GM20000 (cell line): ENCODE data around the gene FBLN1.
"Not testable (repeated sequence)": the region's sequence is repeated elsewhere in the genome, so short reads cannot be mapped to it uniquely, and the experiment has no call there.

Experiments
- DNase-seq: peaks from one replicate; pipeline ENCODE4 v3.0.0; 2012; ENCODE audit warnings: low spot score
- TF ChIP-seq, protein P1 (sequence below): IDR thresholded peaks from 2 replicates; pipeline ENCODE4 v1.5.1; 2012; ENCODE audit warnings: mild to moderate bottlenecking, control low read depth; ENCODE audit errors: extremely low read depth, missing control alignments

The FBLN1 gene

GRCh38 chr22:45484742-45485141 lies 17.9 kb upstream of the FBLN1 start:
- TF ChIP-seq, protein P1, sequence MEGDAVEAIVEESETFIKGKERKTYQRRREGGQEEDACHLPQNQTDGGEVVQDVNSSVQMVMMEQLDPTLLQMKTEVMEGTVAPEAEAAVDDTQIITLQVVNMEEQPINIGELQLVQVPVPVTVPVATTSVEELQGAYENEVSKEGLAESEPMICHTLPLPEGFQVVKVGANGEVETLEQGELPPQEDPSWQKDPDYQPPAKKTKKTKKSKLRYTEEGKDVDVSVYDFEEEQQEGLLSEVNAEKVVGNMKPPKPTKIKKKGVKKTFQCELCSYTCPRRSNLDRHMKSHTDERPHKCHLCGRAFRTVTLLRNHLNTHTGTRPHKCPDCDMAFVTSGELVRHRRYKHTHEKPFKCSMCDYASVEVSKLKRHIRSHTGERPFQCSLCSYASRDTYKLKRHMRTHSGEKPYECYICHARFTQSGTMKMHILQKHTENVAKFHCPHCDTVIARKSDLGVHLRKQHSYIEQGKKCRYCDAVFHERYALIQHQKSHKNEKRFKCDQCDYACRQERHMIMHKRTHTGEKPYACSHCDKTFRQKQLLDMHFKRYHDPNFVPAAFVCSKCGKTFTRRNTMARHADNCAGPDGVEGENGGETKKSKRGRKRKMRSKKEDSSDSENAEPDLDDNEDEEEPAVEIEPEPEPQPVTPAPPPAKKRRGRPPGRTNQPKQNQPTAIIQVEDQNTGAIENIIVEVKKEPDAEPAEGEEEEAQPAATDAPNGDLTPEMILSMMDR = no peak
- no peak for DNase-seq

DNA sequence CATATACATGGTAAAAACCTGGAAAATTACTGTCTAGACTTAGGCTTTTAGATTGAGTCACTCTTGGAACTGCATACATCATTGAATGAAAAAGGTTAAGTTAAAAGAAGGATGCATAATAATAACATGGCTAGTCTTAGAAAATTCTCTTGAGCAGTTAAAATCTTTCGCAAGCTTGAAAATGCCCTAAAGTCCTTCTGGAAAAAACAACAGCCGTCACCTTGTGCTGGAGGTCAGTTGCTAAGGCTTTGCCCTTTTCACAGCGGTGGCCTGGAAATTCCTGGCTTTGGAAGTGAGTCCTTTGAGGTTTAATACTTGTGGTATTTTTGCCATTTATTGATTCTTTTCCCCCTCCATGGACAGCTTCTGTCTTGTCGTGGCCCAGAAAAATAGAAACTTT lies 17.4 kb upstream of the FBLN1 start:
- TF ChIP-seq, protein P1 = no peak
- no peak for DNase-seq

DNA sequence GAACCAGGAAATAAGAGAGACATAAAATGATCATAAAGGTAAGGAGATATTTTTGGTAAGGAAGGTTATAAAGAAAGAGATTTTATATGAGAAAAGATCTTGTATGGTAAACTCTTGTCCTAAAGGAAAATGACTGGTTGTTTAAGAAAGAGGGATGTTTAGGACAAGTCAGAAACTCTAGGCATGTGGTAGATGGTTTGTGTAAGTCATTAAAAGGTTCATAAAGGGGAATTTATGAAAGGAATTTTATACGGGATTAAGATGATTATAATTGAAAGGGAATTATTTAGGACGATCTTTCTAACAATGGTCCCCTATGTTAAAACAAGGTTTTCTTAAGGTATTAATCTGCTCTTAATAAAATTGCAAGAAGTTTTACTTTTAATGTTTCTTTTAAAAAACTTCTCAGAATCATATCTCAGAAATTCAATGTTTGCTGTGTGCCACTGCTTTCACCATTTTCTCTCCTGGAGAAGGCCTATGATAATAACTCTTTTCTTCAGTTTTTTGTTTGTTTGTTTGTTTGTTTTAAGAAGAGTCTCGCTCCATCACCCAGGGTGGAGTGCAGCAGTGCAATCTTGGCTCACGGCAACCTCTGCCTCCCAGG lies 13.8 kb upstream of the FBLN1 start:
- no peak for DNase-seq
- TF ChIP-seq, protein P1 = no peak

DNA sequence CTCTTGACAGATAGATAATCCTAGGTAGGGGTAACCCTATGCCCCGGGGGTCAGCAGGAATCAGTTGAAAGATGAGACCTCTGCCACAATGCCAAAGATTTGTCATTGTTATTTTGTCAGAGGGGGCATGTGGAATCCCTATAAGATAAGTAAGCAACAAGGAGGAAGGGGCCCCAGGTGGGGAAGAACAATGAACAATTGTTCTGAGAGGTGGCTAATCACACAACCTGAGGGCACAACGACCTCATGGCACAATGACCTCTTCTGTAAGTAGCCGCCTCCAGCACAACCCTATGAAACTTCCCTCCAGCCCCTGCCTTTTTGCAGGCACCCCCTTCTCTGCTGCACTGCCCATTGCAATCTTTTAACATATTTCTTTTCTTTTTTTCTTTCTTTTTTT lies 11.8 kb upstream of the FBLN1 start:
- TF ChIP-seq, protein P1 = no peak

GRCh38 chr22:45491841-45492240 lies 10.8 kb upstream of the FBLN1 start:
- TF ChIP-seq, protein P1 = no peak
- DNase-seq = no peak

More for the DNA sequence above, 11.8 kb upstream of the FBLN1 start:
- no peak for DNase-seq

- DNase-seq = no peak
- TF ChIP-seq, protein P1 = no peak
These were observed 9.4 kb upstream of the FBLN1 start for GRCh38 chr22:45493286-45493771.

GRCh38 chr22:45494306-45494705 lies 8.4 kb upstream of the FBLN1 start:
- not testable (repeated sequence) for DNase-seq

DNA sequence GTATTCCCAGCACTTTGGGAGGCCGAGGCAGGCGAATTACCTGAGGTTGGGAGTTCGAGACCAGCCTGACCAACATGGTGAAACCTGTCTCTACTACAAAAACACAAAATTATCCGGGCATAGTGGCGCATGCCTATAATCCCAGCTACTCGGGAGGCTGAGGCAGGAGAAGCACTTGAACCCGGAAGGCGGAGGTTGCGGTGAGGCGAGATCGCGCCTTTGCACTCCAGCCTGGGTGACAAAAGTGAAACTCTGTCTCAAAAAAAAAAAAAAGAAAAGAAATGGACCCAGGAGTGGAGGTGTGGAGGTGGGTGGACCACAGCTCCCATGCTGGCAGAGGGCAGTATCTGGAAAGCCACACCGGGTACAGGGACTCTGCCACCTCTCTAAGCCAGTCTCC lies 7.1 kb upstream of the FBLN1 start:
- not testable (repeated sequence) for DNase-seq

DNA sequence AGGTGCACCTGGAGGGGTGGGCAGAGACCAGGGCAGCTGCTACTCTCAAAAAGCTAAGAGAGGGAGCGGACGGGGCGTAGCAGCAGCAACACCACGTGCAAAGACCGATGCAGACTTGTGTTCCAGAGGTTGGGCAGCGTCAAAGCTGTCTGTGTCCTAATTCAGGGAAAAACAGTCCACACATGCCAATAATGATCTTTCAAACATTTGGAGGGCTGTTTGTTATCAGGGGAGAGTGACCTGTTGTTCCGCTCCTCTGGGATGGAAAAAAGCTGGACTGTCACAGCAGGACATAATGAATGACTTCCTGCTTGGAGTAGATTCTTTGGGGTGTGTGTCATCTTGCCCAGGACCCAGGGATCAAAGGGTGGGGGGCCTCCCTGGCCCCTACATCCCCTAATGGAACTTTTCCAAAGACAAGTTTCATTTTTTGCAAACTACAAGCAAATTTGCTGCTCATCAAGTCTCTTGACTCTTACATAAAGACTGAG lies 6.2 kb upstream of the FBLN1 start:
- DNase-seq = no peak
- TF ChIP-seq, protein P1 = no peak
